ENCODE data around the gene SLC27A5. TPM values are rescaled to one million over a fixed set of nuclear protein-coding genes. Genes with fewer than 3 reads are reported as not detected.

SLC27A5 gene
- total RNA-seq, 1 donor from 2014 or later: not detected

Other genes with a start within 250 kb of the SLC27A5 start
- 6.0 TPM for gene ZNF8, start 233.0 kb downstream of the SLC27A5 start, total RNA-seq
- 35.0 TPM for gene ERVK3-1, start 206.6 kb downstream of the SLC27A5 start, total RNA-seq
- gene ZSCAN22, start 185.0 kb downstream of the SLC27A5 start, total RNA-seq: 1.9 TPM
- 0.32 TPM for gene A1BG, start 158.5 kb downstream of the SLC27A5 start, total RNA-seq
- not detected for gene ZNF497, start 149.2 kb downstream of the SLC27A5 start, total RNA-seq
- gene ZNF837, start 131.0 kb downstream of the SLC27A5 start, total RNA-seq: not detected
- gene RPS5, start 124.7 kb downstream of the SLC27A5 start, total RNA-seq: 1,483 TPM
- not detected for gene RNF225, start 116.3 kb downstream of the SLC27A5 start, total RNA-seq
- gene ZNF584, start 103.3 kb downstream of the SLC27A5 start, total RNA-seq: 17.9 TPM
- 5.2 TPM for gene ZNF132, start 71.8 kb downstream of the SLC27A5 start, total RNA-seq
- 2.2 TPM for gene ZNF324B, start 60.4 kb downstream of the SLC27A5 start, total RNA-seq
- 2.1 TPM for gene ZNF324, start 44.9 kb downstream of the SLC27A5 start, total RNA-seq
- gene ZNF446, start 35.6 kb downstream of the SLC27A5 start, total RNA-seq: 42.7 TPM
- gene ZBTB45, start 7.8 kb upstream of the SLC27A5 start, total RNA-seq: 46.5 TPM
- gene TRIM28, start 32.1 kb upstream of the SLC27A5 start, total RNA-seq: 222 TPM
- gene CHMP2A, start 43.1 kb upstream of the SLC27A5 start, total RNA-seq: 154 TPM
- 14.8 TPM for gene UBE2M, start 46.6 kb upstream of the SLC27A5 start, total RNA-seq
- 77.1 TPM for gene MZF1, start 61.3 kb upstream of the SLC27A5 start, total RNA-seq